T-cell (primary cell): ENCODE results near the gene SPAG6. TPM values are rescaled to one million over a fixed set of nuclear protein-coding genes. Genes with fewer than 3 reads are reported as not detected.

Experiments used
- ATAC-seq, 4 experiments: fragments of 200-7000 bp in 3 of 4; fragments of 150-1000 bp in 1 of 4; cut with Tn5 transposase; replicated peaks in 1 of 4; 1 replicate in 3 of 4; 2 replicates in 1 of 4; pipeline ENCODE4 v1.10.0; 2021; ENCODE audit warnings: moderate library complexity in 3 of 4, mild to moderate bottlenecking in 2 of 4, moderate number of reproducible peaks in 1 of 4
- CTCF ChIA-PET, 2 donors: fragments of 300-600 bp; sonication (Branson Sonifier 250); formaldehyde crosslinking; loops; one replicate each; lab custom pipeline; 2022; ENCODE audit warnings: antibody characterized with exemption in 2 of 2; lab: Charles Lee
- POLR2A ChIA-PET, 2 donors: fragments of 300-600 bp; sonication (Branson Sonifier 250); formaldehyde crosslinking; loops; one replicate each; lab custom pipeline; 2022; ENCODE audit warnings: antibody characterized with exemption in 2 of 2; lab: Charles Lee
- DNase-seq, 35 experiments: peaks; one replicate each; pipeline versions ENCODE4 v3.0.0 to v3.0.0-alpha.2; 2013 to 2023
- H3K27ac ChIP-seq: one replicate; pipeline ENCODE4 v1.5.1; 2013; ENCODE audit warnings: low read length
- H3K27me3 ChIP-seq, 2 experiments: replicated peaks in 1 of 2; 1 replicate in 1 of 2; 2 replicates in 1 of 2; pipeline versions ENCODE4 v1.6.1 to v1.7.0; 2013; ENCODE audit warnings: low read length in 1 of 2, mixed read lengths in 1 of 2; ENCODE audit not compliant: control insufficient read depth in 2 of 2, insufficient read depth in 2 of 2; ENCODE audit errors: extremely low read depth in 1 of 2
- H3K36me3 ChIP-seq, 2 donors: 1 replicate in 1 of 2; 2 replicates in 1 of 2; pipeline versions ENCODE4 v1.6.1 to v1.7.0; 2013; ENCODE audit warnings: low read length in 1 of 2; ENCODE audit not compliant: control insufficient read depth in 2 of 2, insufficient read depth in 1 of 2; ENCODE audit errors: extremely low read depth in 1 of 2
- H3K4me1 ChIP-seq, 2 experiments: 1 replicate in 1 of 2; 2 replicates in 1 of 2; pipeline versions ENCODE4 v1.6.1 to v1.7.0; 2013; ENCODE audit warnings: low read length in 2 of 2, mixed read lengths in 1 of 2; ENCODE audit not compliant: insufficient read depth in 2 of 2, control insufficient read depth in 1 of 2; ENCODE audit errors: extremely low read depth in 1 of 2
- H3K4me3 ChIP-seq, 2 donors: 1 replicate in 1 of 2; 2 replicates in 1 of 2; pipeline versions ENCODE4 v1.5.1 to v1.7.0; 2013; ENCODE audit warnings: mild to moderate bottlenecking in 2 of 2, low read length in 1 of 2, moderate library complexity in 1 of 2; ENCODE audit not compliant: control insufficient read depth in 1 of 2; ENCODE audit errors: extremely low read depth in 1 of 2
- H3K9me3 ChIP-seq: 2 replicates; pipeline ENCODE4 v1.7.0; 2013
- H3K27ac Mint-ChIP-seq, 2 donors: one replicate each; pipeline ENCODE4 v1.8.0; 2020 to 2021; ENCODE audit warnings: mild to moderate bottlenecking in 2 of 2, mixed read lengths in 2 of 2
- H3K27me3 Mint-ChIP-seq, 2 donors: one replicate each; pipeline ENCODE4 v1.8.0; 2021 to 2022; ENCODE audit warnings: mixed read lengths in 2 of 2
- H3K36me3 Mint-ChIP-seq: one replicate; pipeline ENCODE4 v1.8.0; 2021; ENCODE audit warnings: mixed read lengths
- H3K4me1 Mint-ChIP-seq, 3 donors: one replicate each; pipeline ENCODE4 v1.8.0; 2020 to 2022; ENCODE audit warnings: mixed read lengths in 3 of 3, mild to moderate bottlenecking in 1 of 3
- H3K4me3 Mint-ChIP-seq, 3 donors: one replicate each; pipeline ENCODE4 v1.8.0; 2020 to 2022; ENCODE audit warnings: mild to moderate bottlenecking in 3 of 3, mixed read lengths in 3 of 3, moderate library complexity in 3 of 3
- H3K9me3 Mint-ChIP-seq, 3 donors: one replicate each; pipeline ENCODE4 v1.8.0; 2020 to 2022; ENCODE audit warnings: mixed read lengths in 3 of 3
- WGBS: methylation state at CpG from one replicate; pipeline ENCODE4 v1.1.5; 2013; ENCODE audit warnings: missing lambda C conversion rate; ENCODE audit not compliant: insufficient coverage; 5-methylcytosine and 5-hydroxymethylcytosine counted together
- total RNA-seq, 35 experiments: library from RNA in 6 of 35; stranded (reverse) in 6 of 35; fragments of 120-200 nt in 1 of 35; gene quantifications; one replicate each; pipeline versions ENCODE4 v1.2.1 to v1.2.4 and lab custom pipeline; 2013 to 2026

The SPAG6 gene
- total RNA-seq, 5 donors from 2014 or later (not counting 1 experiment from before 2014, with no cell fraction given): 0.23 to 0.33 TPM; not detected in 3

- Histone ChIP-seq H3K27me3 (peaks cover 38 to 42% of the 10 kb centered on the region in 2 experiments), H3K27ac (no peak overlapping the region), H3K4me3 (peak overlapping the region; percentile 35 to 74), H3K36me3 (no peaks in the 10 kb centered on the region), H3K4me1 (peaks cover 11 to 34% of the 10 kb centered on the region in 2 experiments), H3K9me3 (peaks cover 4% of the 10 kb centered on the region)
- peak in 2 of 4 experiments; percentile 9 to 10 for ATAC-seq
- ChIA-PET CTCF (interaction anchor here in 1 of 2 donors (1.4 to 1.8 kb wide), 2 partner anchors 10 to 111 kb away, joined by 3 to 7 read pairs; no protein-coding TSS in a partner anchor), POLR2A (interaction anchor here (0.7 to 1.4 kb wide), 3 partner anchors 25 to 413 kb away, joined by 4 to 9 read pairs (median 7); partner anchors contain the start of gene COMMD3 (in 1 of the 2))
- peak overlapping the region in 1 of 2 donors; percentile 29 for H3K27ac Mint-ChIP-seq
- 2% methylated on average over 30 of the region's 40 CpGs for WGBS
- H3K27me3 Mint-ChIP-seq: peaks cover 60 to 84% of the 10 kb centered on the region in 2 donors
- H3K4me1 Mint-ChIP-seq: peaks cover 7 to 32% (median 21%) of the 10 kb centered on the region in 3 donors
- peaks cover 0 to 2% (median 2%) of the 10 kb centered on the region in 3 donors for H3K9me3 Mint-ChIP-seq
- H3K4me3 Mint-ChIP-seq: peak overlapping the region; percentile 52 to 79 (median 71)
- peaks cover 3% of the 10 kb centered on the region for H3K36me3 Mint-ChIP-seq
- peak in 3 of 35 experiments; percentile 6 to 36 (median 19) for DNase-seq
Observed at GRCh38 chr10:22341190-22341925, 3.9 kb upstream of the SPAG6 start.

DNA sequence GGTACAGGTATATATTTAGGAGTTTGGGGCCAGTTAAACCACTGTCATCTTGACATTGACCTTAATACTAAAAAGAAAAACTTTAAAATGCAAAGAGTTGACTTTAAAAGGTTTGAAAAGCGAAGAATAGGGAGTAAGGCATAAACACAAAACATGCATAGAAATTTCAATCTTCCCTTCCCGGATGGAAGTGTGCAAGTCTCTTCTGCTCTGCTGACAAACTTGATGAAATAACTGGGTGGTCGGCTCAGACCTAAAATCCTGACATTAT is 3.4 kb upstream of the SPAG6 start:
- Mint-ChIP-seq H3K9me3 (peaks cover 0 to 4% (median 2%) of the 10 kb centered on the region in 3 donors), H3K36me3 (peaks cover 3% of the 10 kb centered on the region), H3K4me3 (peak overlapping the region; percentile 29 to 79 (median 59)), H3K27ac (peak overlapping the region in 1 of 2 donors; percentile 9), H3K4me1 (peaks cover 7 to 30% (median 17%) of the 10 kb centered on the region in 3 donors), H3K27me3 (peaks cover 64 to 82% of the 10 kb centered on the region in 2 donors)
- H3K9me3 ChIP-seq: peaks cover 6% of the 10 kb centered on the region
- CTCF ChIA-PET: no interaction called here
- WGBS: no CpG with 5 or more reads among the region's 3 CpGs
- H3K4me1 ChIP-seq: peaks cover 11 to 29% of the 10 kb centered on the region in 2 experiments
- POLR2A ChIA-PET: interaction anchor here in 1 of 2 donors (0.7 kb wide), 1 partner anchor 414 kb away, joined by 9 read pairs; no protein-coding TSS in a partner anchor
- no peak overlapping the region for H3K27ac ChIP-seq
- no peak for ATAC-seq
- H3K4me3 ChIP-seq: no peak overlapping the region
- no peaks in the 10 kb centered on the region for H3K36me3 ChIP-seq
- DNase-seq: no peak
- H3K27me3 ChIP-seq: peaks cover 33 to 42% of the 10 kb centered on the region in 2 experiments

GRCh38 chr10:22342421-22342820 is 2.9 kb upstream of the SPAG6 start:
- WGBS: no CpG with 5 or more reads among the region's 3 CpGs
- CTCF ChIA-PET: no interaction called here
- H3K4me3 Mint-ChIP-seq: peak overlapping the region in 1 of 3 donors; percentile 79

GRCh38 chr10:22343731-22344130 is 1.6 kb upstream of the SPAG6 start:
- peaks cover 54 to 73% of the 10 kb centered on the region in 2 donors for H3K27me3 Mint-ChIP-seq
- WGBS: no CpG with 5 or more reads among the region's 3 CpGs
- peaks cover 0 to 4% (median 2%) of the 10 kb centered on the region in 3 donors for H3K9me3 Mint-ChIP-seq
- CTCF ChIA-PET: interaction anchor here (0.5 to 1.0 kb wide), 3 partner anchors 86 to 361 kb away, joined by 3 read pairs; no protein-coding TSS in a partner anchor
- peaks cover 27 to 33% of the 10 kb centered on the region in 2 experiments for H3K27me3 ChIP-seq
- H3K36me3 Mint-ChIP-seq: peaks cover 3% of the 10 kb centered on the region
- no peak for ATAC-seq
- H3K27ac Mint-ChIP-seq: no peak overlapping the region
- no peak for DNase-seq
- H3K4me3 ChIP-seq: no peak overlapping the region
- H3K4me3 Mint-ChIP-seq: no peak overlapping the region
- no peaks in the 10 kb centered on the region for H3K36me3 ChIP-seq
- H3K9me3 ChIP-seq: peaks cover 7% of the 10 kb centered on the region
- H3K4me1 Mint-ChIP-seq: peaks cover 7 to 24% (median 15%) of the 10 kb centered on the region in 3 donors
- H3K4me1 ChIP-seq: peaks cover 9 to 26% of the 10 kb centered on the region in 2 experiments
- POLR2A ChIA-PET: interaction anchor here (0.6 kb wide), 2 partner anchors 35 to 295 kb away, joined by 3 read pairs; no protein-coding TSS in a partner anchor
- H3K27ac ChIP-seq: no peak overlapping the region

More at GRCh38 chr10:22342421-22342820, 2.9 kb upstream of the SPAG6 start:
- Histone ChIP-seq H3K36me3 (no peaks in the 10 kb centered on the region), H3K4me3 (no peak overlapping the region), H3K4me1 (peaks cover 9 to 26% of the 10 kb centered on the region in 2 experiments), H3K27ac (no peak overlapping the region), H3K9me3 (peaks cover 7% of the 10 kb centered on the region), H3K27me3 (peaks cover 30 to 38% of the 10 kb centered on the region in 2 experiments)
- H3K27ac Mint-ChIP-seq: no peak overlapping the region
- peaks cover 7 to 25% (median 15%) of the 10 kb centered on the region in 3 donors for H3K4me1 Mint-ChIP-seq
- H3K27me3 Mint-ChIP-seq: peaks cover 66 to 80% of the 10 kb centered on the region in 2 donors
- ATAC-seq: no peak
- POLR2A ChIA-PET: no interaction called here
- H3K9me3 Mint-ChIP-seq: peaks cover 0 to 4% (median 2%) of the 10 kb centered on the region in 3 donors
- no peak for DNase-seq
- H3K36me3 Mint-ChIP-seq: peaks cover 3% of the 10 kb centered on the region

GRCh38 chr10:22344249-22344648 is 1.0 kb upstream of the SPAG6 start:
- H3K4me3 Mint-ChIP-seq: peak overlapping the region in 1 of 3 donors; percentile 25
- H3K27me3 Mint-ChIP-seq: peaks cover 51 to 69% of the 10 kb centered on the region in 2 donors
- ChIA-PET CTCF (interaction anchor here in 1 of 2 donors (1.0 kb wide), 1 partner anchor 85 kb away, joined by 3 read pairs; no protein-coding TSS in a partner anchor), POLR2A (interaction anchor here in 1 of 2 donors (0.6 kb wide), 1 partner anchor 10 kb away, joined by 3 read pairs; no protein-coding TSS in a partner anchor)
- Histone ChIP-seq H3K27ac (no peak overlapping the region), H3K4me1 (peaks cover 9 to 26% of the 10 kb centered on the region in 2 experiments), H3K4me3 (no peak overlapping the region), H3K9me3 (peaks cover 7% of the 10 kb centered on the region), H3K36me3 (no peaks in the 10 kb centered on the region), H3K27me3 (peaks cover 22 to 36% of the 10 kb centered on the region in 2 experiments)
- 17% methylated on average over 1 of the region's 1 CpG for WGBS
- peaks cover 0 to 4% (median 2%) of the 10 kb centered on the region in 3 donors for H3K9me3 Mint-ChIP-seq
- peaks cover 7 to 24% (median 15%) of the 10 kb centered on the region in 3 donors for H3K4me1 Mint-ChIP-seq
- peak in 1 of 35 experiments; percentile 21 for DNase-seq
- H3K36me3 Mint-ChIP-seq: peaks cover 3% of the 10 kb centered on the region
- ATAC-seq: no peak
- peak overlapping the region in 1 of 2 donors; percentile 74 for H3K27ac Mint-ChIP-seq
